HPDE6-E6E7 (cell line): Measurements from ENCODE around the gene TPSG1.
"Not testable (repeated sequence)": the region's sequence is repeated elsewhere in the genome, so short reads cannot be mapped to it uniquely, and the experiment has no call there.

ENCODE experiments used
- DNase-seq: peaks from one replicate; pipeline ENCODE4 v3.0.0; 2011; ENCODE audit warnings: missing footprints; ENCODE audit errors: extremely low spot score

TPSG1 gene

GRCh38 chr16:1194665-1195392 lies 30.2 kb downstream of the TPSG1 start:
- no peak for DNase-seq

GRCh38 chr16:1193825-1194581 lies 31.1 kb downstream of the TPSG1 start:
- no peak for DNase-seq

GRCh38 chr16:1193143-1193824 lies 31.8 kb downstream of the TPSG1 start:
- DNase-seq: no peak

- no peak for DNase-seq
These were observed 32.5 kb downstream of the TPSG1 start for GRCh38 chr16:1192384-1193073.

GRCh38 chr16:1190789-1191188 lies 34.3 kb downstream of the TPSG1 start:
- not testable (repeated sequence) for DNase-seq

GRCh38 chr16:1189455-1189854 lies 35.6 kb downstream of the TPSG1 start:
- DNase-seq: no peak

- DNase-seq: peak; percentile 32
These were observed 36.5 kb downstream of the TPSG1 start for GRCh38 chr16:1188432-1189189.

- DNase-seq: not testable (repeated sequence)
These were observed 39.4 kb downstream of the TPSG1 start for GRCh38 chr16:1185460-1186207.

GRCh38 chr16:1184980-1185379 lies 40.1 kb downstream of the TPSG1 start:
- DNase-seq: no peak

GRCh38 chr16:1184156-1184868 lies 40.8 kb downstream of the TPSG1 start:
- no peak for DNase-seq

GRCh38 chr16:1182950-1183907 lies 41.8 kb downstream of the TPSG1 start:
- no peak for DNase-seq

- DNase-seq: no peak
These were observed 42.8 kb downstream of the TPSG1 start for GRCh38 chr16:1182316-1182671.

GRCh38 chr16:1181404-1182315 lies 43.4 kb downstream of the TPSG1 start:
- no peak for DNase-seq

- DNase-seq: no peak
These were observed 44.3 kb downstream of the TPSG1 start for GRCh38 chr16:1180549-1181403.

- no peak for DNase-seq
These were observed 46.7 kb downstream of the TPSG1 start for GRCh38 chr16:1178295-1178910.

- DNase-seq: no peak
These were observed 47.3 kb downstream of the TPSG1 start for GRCh38 chr16:1177750-1178149.
